GM10266 (cell line): Measurements from ENCODE around the gene MVB12B.

Experiments
- DNase-seq: peaks from one replicate; pipeline ENCODE4 v3.0.0; 2012; ENCODE audit errors: extremely low spot score
- TF ChIP-seq, protein P1 (sequence below): IDR thresholded peaks from 2 replicates; pipeline ENCODE4 v1.5.1; 2012; ENCODE audit warnings: mild to moderate bottlenecking, low read depth; ENCODE audit not compliant: control insufficient read depth, insufficient read depth; ENCODE audit errors: missing control alignments

MVB12B gene

DNA sequence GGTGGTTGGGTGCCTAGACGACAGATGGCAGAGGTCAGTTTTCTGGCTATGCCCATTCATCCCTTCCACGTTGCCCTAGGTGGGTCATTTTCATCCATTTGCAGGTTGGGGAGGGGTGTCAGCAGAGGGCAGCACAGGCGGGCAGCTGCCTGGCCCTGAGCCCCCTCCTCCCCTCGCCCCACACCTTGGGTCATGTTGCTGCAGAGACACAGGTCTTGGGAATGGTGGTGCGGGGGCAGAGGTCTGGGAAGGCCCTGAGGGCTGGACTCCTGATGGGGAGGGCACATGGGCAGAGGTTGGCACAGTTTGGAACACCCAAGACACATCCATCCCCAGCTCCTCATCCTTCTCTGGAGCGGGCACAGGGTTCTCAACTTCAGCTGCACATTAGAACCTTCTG lies 183.9 kb downstream of the MVB12B start:
- no peak for DNase-seq

DNA sequence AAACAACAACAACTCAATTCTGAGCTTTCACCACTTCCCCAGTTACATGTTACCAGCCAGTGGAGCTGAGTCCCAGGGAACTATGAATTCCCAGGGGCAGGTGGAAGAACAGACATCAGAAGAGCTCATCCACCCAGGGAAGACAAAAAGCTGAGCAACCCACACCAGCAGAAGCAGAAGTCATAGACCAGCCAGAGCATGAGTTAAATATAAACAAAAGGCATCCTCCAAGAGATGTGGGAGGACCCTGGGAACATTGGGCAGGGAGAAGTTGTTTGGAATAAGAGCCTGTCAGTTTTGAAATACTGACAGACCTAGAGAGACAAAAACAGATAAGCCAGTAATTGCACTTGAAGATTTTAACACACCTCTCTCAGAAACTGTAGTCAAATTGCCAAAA lies 184.8 kb downstream of the MVB12B start:
- TF ChIP-seq, protein P1, sequence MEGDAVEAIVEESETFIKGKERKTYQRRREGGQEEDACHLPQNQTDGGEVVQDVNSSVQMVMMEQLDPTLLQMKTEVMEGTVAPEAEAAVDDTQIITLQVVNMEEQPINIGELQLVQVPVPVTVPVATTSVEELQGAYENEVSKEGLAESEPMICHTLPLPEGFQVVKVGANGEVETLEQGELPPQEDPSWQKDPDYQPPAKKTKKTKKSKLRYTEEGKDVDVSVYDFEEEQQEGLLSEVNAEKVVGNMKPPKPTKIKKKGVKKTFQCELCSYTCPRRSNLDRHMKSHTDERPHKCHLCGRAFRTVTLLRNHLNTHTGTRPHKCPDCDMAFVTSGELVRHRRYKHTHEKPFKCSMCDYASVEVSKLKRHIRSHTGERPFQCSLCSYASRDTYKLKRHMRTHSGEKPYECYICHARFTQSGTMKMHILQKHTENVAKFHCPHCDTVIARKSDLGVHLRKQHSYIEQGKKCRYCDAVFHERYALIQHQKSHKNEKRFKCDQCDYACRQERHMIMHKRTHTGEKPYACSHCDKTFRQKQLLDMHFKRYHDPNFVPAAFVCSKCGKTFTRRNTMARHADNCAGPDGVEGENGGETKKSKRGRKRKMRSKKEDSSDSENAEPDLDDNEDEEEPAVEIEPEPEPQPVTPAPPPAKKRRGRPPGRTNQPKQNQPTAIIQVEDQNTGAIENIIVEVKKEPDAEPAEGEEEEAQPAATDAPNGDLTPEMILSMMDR, result no peak
- DNase-seq, result no peak

More for the DNA sequence above, 183.9 kb downstream of the MVB12B start:
- TF ChIP-seq, protein P1, result no peak

DNA sequence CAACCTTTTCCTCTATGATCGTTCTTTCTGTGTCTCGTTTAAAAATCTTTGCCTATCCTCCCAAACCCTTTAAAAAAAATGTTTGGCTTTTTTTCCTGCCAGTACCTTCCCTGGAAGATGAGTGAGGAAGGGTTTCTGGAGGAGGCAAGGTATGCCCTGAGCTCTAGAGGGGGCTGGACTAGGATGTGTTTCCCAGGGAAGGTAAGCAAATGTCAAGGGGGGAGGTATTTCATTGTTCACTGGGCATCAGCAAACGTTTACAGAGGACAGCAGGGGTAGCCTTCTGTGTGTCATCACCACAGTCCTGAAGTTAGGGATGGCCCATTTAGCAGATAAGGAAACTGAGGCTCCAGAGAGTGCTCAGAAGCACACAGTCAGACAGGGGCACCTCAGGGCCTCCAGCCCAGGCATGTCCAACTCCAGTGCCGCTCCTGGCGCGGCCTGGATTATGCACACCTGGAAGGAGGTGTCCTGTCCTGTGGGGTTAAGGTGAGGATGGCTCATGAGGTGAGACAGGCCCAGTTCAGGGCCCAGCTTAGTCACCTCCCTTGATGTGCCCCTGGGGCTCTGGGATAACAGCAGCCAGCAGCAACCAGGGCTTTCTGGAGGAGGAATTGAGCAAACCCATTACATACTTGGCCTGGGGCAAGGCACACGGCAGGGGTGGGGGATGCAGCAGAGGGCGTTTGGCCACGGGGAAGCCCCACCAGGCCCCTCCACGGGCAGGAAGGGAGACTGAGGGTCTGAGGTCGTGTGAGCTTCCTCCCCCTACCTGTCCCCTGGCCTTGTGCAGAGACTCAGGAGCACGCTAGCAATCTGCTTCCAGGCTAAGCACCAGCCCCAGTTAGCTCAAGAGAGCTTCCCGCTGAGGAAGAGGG lies 186.8 kb downstream of the MVB12B start:
- TF ChIP-seq, protein P1, result no peak
- DNase-seq, result no peak

DNA sequence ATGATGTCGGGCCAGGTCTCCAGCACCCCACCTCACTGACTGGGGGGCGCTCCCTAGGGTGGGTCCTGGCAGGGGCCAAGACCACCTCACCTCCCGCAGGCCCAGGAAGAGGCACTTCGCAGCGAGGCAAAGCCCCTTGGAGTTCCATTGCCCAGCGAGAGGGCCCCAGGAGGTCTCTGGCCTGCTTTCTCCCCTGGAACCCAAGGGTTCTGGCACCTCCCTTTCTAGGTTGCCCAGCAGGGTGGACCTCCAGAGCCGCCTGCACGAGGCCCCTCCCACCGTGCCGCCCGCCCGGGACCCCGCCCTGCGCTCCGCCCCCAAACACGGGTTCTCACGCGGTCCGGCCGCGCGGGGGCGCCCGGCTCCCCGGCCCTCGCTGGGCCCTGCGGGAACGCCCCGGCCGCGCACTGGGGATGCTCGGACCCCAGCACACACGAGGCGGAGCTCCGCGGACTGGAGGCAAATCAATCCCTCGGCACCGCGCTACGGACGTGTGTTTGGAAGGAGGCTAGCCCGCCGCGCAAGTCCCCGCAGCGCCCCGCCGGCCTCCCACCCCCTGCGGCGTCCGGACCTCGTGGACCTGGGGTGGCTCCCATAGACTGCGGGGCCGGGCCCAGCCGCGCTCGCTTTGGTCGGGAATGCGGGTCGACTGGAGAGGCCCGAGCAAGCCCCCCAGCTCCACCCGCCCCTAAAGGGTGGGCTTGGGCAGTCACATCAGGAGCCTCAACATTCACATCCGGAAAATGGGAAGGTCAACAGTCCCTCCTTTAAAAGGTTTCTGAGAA lies 187.6 kb downstream of the MVB12B start:
- peak; percentile 84 for DNase-seq
- TF ChIP-seq, protein P1, result peak; percentile 45

DNA sequence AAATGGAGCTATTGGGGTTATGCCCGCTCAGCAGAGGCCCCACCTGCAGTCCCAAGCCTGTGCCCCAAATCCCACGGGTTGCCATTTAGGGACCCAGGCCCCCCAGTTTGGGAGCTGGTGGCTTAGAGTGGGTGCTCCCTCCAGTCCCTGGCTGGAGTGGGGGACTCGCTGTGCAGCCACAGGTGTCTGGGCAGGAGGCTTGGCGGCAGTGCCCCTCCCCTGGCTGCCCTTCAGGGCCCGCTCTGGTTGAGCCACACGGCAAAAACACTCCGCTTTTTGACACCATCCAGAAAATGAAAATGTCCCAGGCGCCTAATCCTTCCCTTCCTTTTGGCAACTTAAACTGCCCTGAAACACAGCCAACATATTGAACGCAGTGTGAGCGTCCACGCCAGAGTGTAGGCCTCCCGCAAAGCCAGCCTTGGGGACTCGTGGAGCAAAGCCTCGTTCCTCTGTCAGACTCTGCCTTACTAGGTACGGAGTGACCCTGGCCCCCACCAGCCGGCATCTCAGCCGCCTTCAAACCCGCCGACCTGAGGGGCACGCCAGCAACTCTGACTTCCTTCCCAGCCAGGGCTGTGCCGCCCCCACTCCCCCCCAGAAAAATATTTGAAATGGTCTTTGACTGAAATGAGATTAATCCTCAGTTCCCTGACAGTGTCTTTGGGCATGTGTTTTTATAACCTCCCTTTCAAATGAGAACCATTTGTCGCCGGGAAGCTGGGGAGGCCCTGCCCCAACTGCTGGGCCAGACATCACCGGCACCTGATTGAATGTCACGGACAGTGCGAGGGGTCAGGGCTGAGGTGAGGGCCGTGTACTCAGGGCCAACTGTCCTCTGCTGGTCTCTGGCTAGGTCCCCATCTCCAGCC lies 188.6 kb downstream of the MVB12B start:
- TF ChIP-seq, protein P1, result no peak
- DNase-seq, result no peak

DNA sequence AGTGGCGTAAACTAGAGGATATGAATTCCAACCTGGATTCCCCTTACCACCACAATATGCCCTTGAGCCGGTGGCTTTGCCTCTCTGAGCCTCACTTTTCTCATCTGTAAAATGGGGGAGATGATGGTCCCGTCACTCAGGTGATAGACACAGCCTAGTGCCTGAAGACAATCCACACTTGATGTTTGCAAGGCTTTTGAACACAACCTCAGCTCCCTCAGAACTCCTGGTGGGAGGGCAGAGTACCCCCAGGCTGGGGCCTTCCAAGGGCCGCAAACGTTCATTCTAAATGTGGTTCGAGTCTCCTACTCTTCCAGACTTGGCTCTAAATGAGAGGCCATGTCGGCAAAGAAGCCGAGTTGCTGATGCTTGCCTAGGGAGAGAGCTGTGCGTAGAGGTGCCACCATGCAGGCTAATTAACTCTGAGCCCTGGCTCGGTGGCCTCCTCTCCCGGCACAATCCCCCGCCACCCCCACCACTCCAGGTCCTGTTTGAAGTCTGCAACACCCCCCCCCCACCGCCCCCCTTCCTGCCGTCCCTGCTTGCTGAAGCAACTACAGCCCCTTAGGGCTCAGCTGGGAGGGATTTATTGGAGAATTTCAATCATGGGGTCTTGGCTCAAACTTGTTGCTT lies 189.4 kb downstream of the MVB12B start:
- TF ChIP-seq, protein P1, result no peak
- DNase-seq, result no peak
